ENCODE measurements around the gene STRA8.

Gene STRA8

GRCh38 chr7:135239263-135239662, 5.6 kb downstream of the STRA8 start:
- DNase-seq = no peak

GRCh38 chr7:135240441-135240840, 6.8 kb downstream of the STRA8 start:
- DNase-seq = no peak

GRCh38 chr7:135242096-135242684, 8.6 kb downstream of the STRA8 start:
- no peak for DNase-seq

GRCh38 chr7:135245226-135246190, 11.9 kb downstream of the STRA8 start:
- DNase-seq = no peak

- no peak for DNase-seq
Observed at GRCh38 chr7:135246191-135246825, 12.7 kb downstream of the STRA8 start.

GRCh38 chr7:135247746-135248471, 14.3 kb downstream of the STRA8 start:
- no peak for DNase-seq

- DNase-seq = no peak
Observed at GRCh38 chr7:135248546-135248945, 14.9 kb downstream of the STRA8 start.

GRCh38 chr7:135251496-135252391, 18.1 kb downstream of the STRA8 start:
- DNase-seq = no peak

GRCh38 chr7:135253851-135254771, 20.5 kb downstream of the STRA8 start:
- DNase-seq = no peak

- no peak for DNase-seq
Observed at GRCh38 chr7:135257790-135258189, 24.2 kb downstream of the STRA8 start.

- DNase-seq = no peak
Observed at GRCh38 chr7:135258585-135258984, 24.9 kb downstream of the STRA8 start.

- no peak for DNase-seq
Observed at GRCh38 chr7:135259702-135260101, 26.1 kb downstream of the STRA8 start.

- DNase-seq = no peak
Observed at GRCh38 chr7:135260470-135260869, 26.8 kb downstream of the STRA8 start.

- no peak for DNase-seq
Observed at GRCh38 chr7:135260930-135261721, 27.5 kb downstream of the STRA8 start.

- no peak for DNase-seq
Observed at GRCh38 chr7:135262623-135263320, 29.1 kb downstream of the STRA8 start.

GRCh38 chr7:135263321-135263970, 29.8 kb downstream of the STRA8 start:
- no peak for DNase-seq

- no peak for DNase-seq
Observed at GRCh38 chr7:135265637-135266036, 32.0 kb downstream of the STRA8 start.

GRCh38 chr7:135269921-135270320, 36.3 kb downstream of the STRA8 start:
- DNase-seq = no peak
